Loucy (cell line): Measurements from ENCODE around the gene MYL10.

Experiments used
- H2AFZ ChIP-seq: fragments of 200-600 bp; sonication (generic); 2 replicates; pipeline ENCODE4 v1.6.0; 2016; ENCODE audit warnings: antibody characterized with exemption, mild to moderate bottlenecking, low read length, moderate library complexity
- H3F3A ChIP-seq: fragments of 200-600 bp; 2 replicates; pipeline ENCODE4 v1.6.0; 2016; ENCODE audit warnings: antibody characterized with exemption, low read depth, mild to moderate bottlenecking
- H3K27me3 ChIP-seq: fragments of 200-600 bp; sonication (generic); 2 replicates; pipeline ENCODE4 v1.6.1; 2014; ENCODE audit warnings: low read length, mild to moderate bottlenecking; ENCODE audit not compliant: insufficient read depth, poor library complexity, severe bottlenecking
- H3K36me3 ChIP-seq: fragments of 200-600 bp; sonication (generic); 2 replicates; pipeline ENCODE4 v1.6.1; 2016; ENCODE audit warnings: low read length; ENCODE audit not compliant: insufficient read depth
- H3K4me1 ChIP-seq: fragments of 200-600 bp; sonication (generic); 2 replicates; pipeline ENCODE4 v1.5.1; 2014; ENCODE audit warnings: low read length, mild to moderate bottlenecking; ENCODE audit not compliant: insufficient read depth, poor library complexity, severe bottlenecking
- H3K4me2 ChIP-seq: fragments of 200-600 bp; sonication (generic); 2 replicates; pipeline ENCODE4 v1.6.0; 2014; ENCODE audit warnings: antibody characterized with exemption, low read length, low read depth, mild to moderate bottlenecking; ENCODE audit not compliant: poor library complexity, severe bottlenecking
- H3K4me3 ChIP-seq: fragments of 200-600 bp; sonication (generic); 2 replicates; pipeline ENCODE4 v1.5.1; 2014; ENCODE audit warnings: low read length, mild to moderate bottlenecking, mixed read lengths; ENCODE audit not compliant: poor library complexity, severe bottlenecking
- H3K79me2 ChIP-seq: fragments of 200-600 bp; sonication (generic); 2 replicates; pipeline ENCODE4 v1.6.1; 2014; ENCODE audit warnings: low read length; ENCODE audit not compliant: insufficient read depth
- H3K9ac ChIP-seq: fragments of 200-600 bp; sonication (generic); 2 replicates; pipeline ENCODE4 v1.6.0; 2014; ENCODE audit warnings: mild to moderate bottlenecking, low read depth, low read length, moderate library complexity; ENCODE audit not compliant: poor library complexity, severe bottlenecking
- H3K9me2 ChIP-seq: fragments of 200-600 bp; sonication (generic); replicated peaks from 2 replicates; pipeline ENCODE4 v1.6.1; 2016; ENCODE audit warnings: low read depth, low read length, mixed read lengths
- H3K9me3 ChIP-seq: fragments of 200-600 bp; sonication (generic); 2 replicates; pipeline ENCODE4 v1.6.1; 2014; ENCODE audit warnings: mild to moderate bottlenecking, antibody characterized with exemption, low read length, low read depth; ENCODE audit not compliant: insufficient read depth
- H4K20me1 ChIP-seq: fragments of 200-600 bp; sonication (generic); 2 replicates; pipeline ENCODE4 v1.6.0; 2014; ENCODE audit warnings: antibody characterized with exemption, low read length, mild to moderate bottlenecking; ENCODE audit not compliant: insufficient read depth, poor library complexity, severe bottlenecking
- CTCF ChIP-seq: fragments of 200-600 bp; sonication (generic); conservative IDR thresholded peaks from 2 replicates; pipeline ENCODE4 v1.5.1; 2014; ENCODE audit warnings: mild to moderate bottlenecking, antibody characterized with exemption, low read length
- EZH2phosphoT487 ChIP-seq: fragments of 200-600 bp; IDR thresholded peaks from 2 replicates; pipeline ENCODE4 v1.6.1; 2018; ENCODE audit warnings: antibody characterized with exemption, mild to moderate bottlenecking, moderate library complexity, borderline replicate concordance

MYL10 gene

GRCh38 chr7:101589052-101589451 is 40.0 kb downstream of the MYL10 start:
- no peaks in the 10 kb centered on the region for H3K4me1 ChIP-seq
- H3K4me3 ChIP-seq = no peak overlapping the region
- H3K4me2 ChIP-seq = no peak overlapping the region
- no peaks in the 10 kb centered on the region for H3K9me3 ChIP-seq
- no peaks in the 10 kb centered on the region for H3K9me2 ChIP-seq
- no peaks in the 10 kb centered on the region for H3K36me3 ChIP-seq
- TF ChIP-seq CTCF (no peak), EZH2phosphoT487 (no peak)
- H3K27me3 ChIP-seq = no peaks in the 10 kb centered on the region
- H3K9ac ChIP-seq = no peak overlapping the region
- H4K20me1 ChIP-seq = no peaks in the 10 kb centered on the region
- H3F3A ChIP-seq = no peaks in the 10 kb centered on the region
- no peaks in the 10 kb centered on the region for H3K79me2 ChIP-seq
- no peak overlapping the region for H2AFZ ChIP-seq

GRCh38 chr7:101588131-101588935 is 40.8 kb downstream of the MYL10 start:
- Histone ChIP-seq H3K9ac (no peak overlapping the region), H3K4me3 (no peak overlapping the region), H3K27me3 (no peaks in the 10 kb centered on the region), H3K9me2 (no peaks in the 10 kb centered on the region), H3K4me2 (no peak overlapping the region), H2AFZ (no peak overlapping the region), H3K36me3 (no peaks in the 10 kb centered on the region), H4K20me1 (no peaks in the 10 kb centered on the region), H3K4me1 (no peaks in the 10 kb centered on the region), H3K79me2 (no peaks in the 10 kb centered on the region), H3K9me3 (no peaks in the 10 kb centered on the region), H3F3A (no peaks in the 10 kb centered on the region)
- TF ChIP-seq EZH2phosphoT487 (no peak), CTCF (no peak)

GRCh38 chr7:101586906-101587677 is 42.0 kb downstream of the MYL10 start:
- 0 out of 2 replicates have a peak overlapping the region, but pooled peaks have one; percentile 3 for H2AFZ ChIP-seq
- no peaks in the 10 kb centered on the region for H3K36me3 ChIP-seq
- no peak overlapping the region for H3K4me2 ChIP-seq
- no peaks in the 10 kb centered on the region for H4K20me1 ChIP-seq
- no peaks in the 10 kb centered on the region for H3F3A ChIP-seq
- TF ChIP-seq CTCF (no peak), EZH2phosphoT487 (no peak)
- H3K27me3 ChIP-seq = no peaks in the 10 kb centered on the region
- no peaks in the 10 kb centered on the region for H3K4me1 ChIP-seq
- no peaks in the 10 kb centered on the region for H3K9me3 ChIP-seq
- no peaks in the 10 kb centered on the region for H3K9me2 ChIP-seq
- H3K79me2 ChIP-seq = no peaks in the 10 kb centered on the region
- no peak overlapping the region for H3K4me3 ChIP-seq
- H3K9ac ChIP-seq = no peak overlapping the region
